Loucy (cell line): ENCODE results near the gene EPB42.

Experiments
- EZH2phosphoT487 ChIP-seq: fragments of 200-600 bp; IDR thresholded peaks from 2 replicates; pipeline ENCODE4 v1.6.1; 2018; ENCODE audit warnings: antibody characterized with exemption, mild to moderate bottlenecking, moderate library complexity, borderline replicate concordance
- TF ChIP-seq, protein P1 (sequence below): fragments of 200-600 bp; sonication (generic); conservative IDR thresholded peaks from 2 replicates; pipeline ENCODE4 v1.5.1; 2014; ENCODE audit warnings: mild to moderate bottlenecking, antibody characterized with exemption, low read length

DNA sequence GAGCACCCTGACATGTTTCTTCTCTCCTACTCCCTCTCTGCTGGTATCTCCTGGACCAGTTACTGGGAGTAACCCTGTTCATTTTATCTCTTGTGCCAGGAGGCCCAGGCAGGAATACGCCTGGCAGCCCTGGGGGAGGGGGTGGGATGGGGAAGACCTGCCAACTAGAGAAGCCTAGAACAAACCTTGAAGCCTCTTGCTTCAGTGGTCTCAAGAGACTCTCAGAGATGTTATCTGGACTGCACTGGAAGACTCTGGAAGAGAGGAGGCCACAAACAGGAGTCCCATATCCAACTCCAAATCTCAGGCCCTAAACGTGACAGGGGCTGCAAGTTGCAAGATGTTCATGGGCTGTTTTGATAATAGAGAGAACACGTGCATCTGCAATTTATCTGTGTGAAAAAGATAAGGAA is at the start of gene EPB42:
- TF ChIP-seq, protein P1, sequence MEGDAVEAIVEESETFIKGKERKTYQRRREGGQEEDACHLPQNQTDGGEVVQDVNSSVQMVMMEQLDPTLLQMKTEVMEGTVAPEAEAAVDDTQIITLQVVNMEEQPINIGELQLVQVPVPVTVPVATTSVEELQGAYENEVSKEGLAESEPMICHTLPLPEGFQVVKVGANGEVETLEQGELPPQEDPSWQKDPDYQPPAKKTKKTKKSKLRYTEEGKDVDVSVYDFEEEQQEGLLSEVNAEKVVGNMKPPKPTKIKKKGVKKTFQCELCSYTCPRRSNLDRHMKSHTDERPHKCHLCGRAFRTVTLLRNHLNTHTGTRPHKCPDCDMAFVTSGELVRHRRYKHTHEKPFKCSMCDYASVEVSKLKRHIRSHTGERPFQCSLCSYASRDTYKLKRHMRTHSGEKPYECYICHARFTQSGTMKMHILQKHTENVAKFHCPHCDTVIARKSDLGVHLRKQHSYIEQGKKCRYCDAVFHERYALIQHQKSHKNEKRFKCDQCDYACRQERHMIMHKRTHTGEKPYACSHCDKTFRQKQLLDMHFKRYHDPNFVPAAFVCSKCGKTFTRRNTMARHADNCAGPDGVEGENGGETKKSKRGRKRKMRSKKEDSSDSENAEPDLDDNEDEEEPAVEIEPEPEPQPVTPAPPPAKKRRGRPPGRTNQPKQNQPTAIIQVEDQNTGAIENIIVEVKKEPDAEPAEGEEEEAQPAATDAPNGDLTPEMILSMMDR = no peak
- TF ChIP-seq EZH2phosphoT487 = no peak
